ENCODE results near the gene HOXB9.

HOXB9 gene

DNA sequence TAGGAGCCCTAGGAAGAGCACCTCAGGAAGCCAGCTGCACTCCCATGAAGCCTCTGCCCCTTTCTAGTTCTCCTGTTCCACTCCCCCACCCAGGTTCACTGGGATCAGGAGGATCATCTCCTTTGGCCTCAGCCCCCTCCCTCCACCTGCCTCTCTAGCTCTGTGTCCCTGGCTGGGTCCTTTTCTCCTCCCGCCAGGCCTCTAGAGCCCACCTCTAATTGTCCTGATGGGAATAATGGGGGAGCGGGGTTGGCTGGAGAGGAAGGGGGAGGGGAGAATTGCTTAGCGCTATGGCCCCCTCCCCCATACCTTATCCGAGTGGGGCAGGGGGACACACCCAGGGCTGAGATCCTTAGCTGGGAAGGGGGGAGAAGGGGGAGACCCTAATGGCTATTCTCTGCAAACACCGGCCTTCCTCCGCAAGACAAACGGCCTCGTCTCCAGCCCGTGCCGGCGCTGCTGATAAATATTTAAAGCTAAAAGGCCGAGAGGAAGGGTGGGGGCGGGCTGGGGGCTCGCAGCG lies 16.3 kb downstream of the HOXB9 start:
- DNase-seq = no peak

GRCh38 chr17:48609033-48609432 lies 17.1 kb downstream of the HOXB9 start:
- DNase-seq = no peak

GRCh38 chr17:48608494-48608834 lies 17.7 kb downstream of the HOXB9 start:
- no peak for DNase-seq

DNA sequence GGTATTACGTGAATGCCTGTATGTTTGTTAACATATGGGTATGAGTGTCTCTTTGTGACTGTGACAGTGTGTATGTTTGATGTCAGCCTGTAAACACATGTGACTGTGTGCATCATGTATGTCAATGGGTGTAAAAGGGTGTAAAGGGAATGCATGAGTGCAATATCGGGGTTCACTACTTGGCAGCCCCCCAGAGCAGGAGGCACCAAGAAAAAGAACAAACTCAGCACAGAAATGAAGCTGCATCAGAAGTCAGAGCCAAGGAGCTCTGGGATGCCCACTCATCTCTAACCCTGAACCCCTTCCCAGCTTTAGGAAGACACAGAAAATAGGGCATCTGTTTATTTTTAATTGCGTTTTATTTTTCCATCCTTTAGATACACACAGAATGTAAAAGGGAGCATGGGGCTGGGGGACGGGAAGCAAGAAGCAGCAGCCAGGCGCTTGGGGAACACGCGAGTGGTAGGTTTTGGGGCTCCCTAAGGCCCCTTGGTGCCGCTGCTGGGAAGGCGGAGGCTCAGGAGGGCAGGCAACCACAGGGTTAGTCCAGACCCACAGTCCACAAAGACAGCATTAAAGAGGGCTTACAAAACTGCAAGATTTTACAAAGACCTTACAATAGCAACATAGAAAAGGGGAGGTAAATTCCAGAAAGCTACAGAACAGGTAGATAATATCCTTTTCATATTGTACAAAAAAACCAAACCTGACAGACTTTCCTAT lies 19.1 kb downstream of the HOXB9 start:
- DNase-seq = no peak

DNA sequence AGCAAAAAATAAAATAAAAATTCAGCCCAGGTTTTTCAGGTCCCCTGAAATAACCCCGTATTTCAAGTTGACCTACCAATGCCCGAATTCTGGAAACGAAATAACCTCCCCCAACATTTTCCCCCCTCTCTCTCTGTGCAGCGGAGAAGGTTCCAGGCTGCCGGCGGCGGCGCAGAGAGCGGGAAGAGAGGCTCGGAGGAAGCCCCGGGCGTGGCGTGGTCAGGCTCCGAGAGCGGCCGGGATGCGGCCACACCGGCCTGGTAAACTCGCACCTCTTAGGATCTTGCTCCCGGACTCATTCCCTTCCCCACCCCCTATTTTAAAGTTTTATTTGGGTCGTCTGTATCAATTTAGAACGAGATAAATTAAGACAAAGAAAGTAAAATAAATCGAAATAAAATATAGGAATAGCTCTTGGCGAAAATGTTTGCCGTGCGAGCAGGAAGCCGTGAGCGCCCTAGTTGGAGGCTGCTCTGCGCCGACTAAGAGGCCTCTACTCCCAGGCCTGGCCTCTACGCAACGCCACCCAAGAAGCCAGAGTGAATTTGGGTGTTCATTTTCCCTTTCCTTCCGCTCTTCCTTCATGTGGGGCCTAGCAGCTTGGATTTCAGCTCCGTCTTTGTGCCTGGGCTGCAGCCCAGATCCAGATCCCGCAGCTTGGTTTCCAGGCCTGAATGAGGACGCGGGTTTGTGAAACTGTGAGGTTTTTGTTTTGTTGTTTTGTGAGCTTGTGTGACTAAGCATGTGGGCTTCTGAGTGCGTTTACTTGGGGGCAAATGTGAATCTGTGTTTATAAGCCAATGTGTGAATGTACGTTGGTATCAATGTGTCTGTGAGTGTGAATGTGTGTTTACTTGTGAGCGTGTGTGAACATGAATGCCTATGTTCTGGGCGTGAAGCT lies 19.9 kb downstream of the HOXB9 start:
- no peak for DNase-seq

DNA sequence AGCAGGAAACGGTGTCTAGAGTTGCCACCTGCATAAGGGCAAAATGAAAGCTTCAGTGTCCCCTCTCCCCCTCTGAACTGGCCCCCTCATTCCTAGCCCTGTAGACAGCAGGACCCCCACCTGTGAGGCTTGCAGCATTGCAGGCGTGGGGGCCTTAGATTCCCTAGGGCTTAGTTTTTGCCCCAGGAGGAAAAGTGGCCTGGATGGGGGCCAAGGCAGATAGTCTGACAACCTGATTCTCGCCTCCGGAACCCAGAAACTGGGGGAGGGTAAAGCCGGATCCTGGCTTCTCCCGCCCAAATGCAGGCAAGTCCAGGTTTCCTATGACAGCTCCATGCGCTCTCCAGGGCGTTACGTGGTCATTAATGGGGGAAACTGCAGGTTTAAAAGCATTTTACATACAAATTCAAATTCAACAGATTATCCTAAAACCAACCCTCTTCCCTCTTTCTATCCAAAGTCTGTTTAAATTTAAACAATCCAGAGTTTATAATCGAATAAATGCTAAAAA lies 20.7 kb downstream of the HOXB9 start:
- no peak for DNase-seq

DNA sequence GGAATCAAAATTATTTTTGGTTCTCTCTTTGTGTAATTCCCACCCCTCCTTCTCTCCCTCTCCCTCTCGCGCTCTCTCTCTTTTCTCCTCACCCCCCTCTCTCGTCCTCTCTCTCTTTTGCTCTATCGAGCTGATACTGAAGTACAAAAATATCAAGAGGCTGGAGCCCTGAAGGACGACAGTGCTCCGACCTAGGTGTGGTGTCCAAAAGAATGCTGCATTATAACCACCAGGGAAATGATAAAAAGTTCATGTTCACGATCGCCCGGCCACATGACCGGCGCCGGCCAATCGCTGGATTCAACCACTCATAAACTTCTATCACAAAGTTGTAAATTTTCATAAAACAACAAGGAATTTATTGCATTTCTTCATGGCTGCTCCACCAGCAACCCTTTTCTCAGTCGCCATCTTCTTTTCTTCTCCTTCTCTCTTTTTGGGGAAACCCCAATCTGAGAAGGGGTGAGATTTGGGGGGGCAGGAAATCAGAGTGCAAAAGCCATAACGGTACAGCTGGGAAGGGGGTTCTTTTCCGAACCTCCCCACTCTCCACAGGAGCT lies 21.3 kb downstream of the HOXB9 start, which contains the start of gene HOXB6:
Gene HOXB6, minus strand, starts transcription at position 217 of the 560 bp plus-strand sequence. CDS start 6,836 bp downstream, outside the sequence.
- DNase-seq = no peak

- DNase-seq = no peak
Measured at GRCh38 chr17:48603959-48604769, 22.0 kb downstream of the HOXB9 start.

- DNase-seq = no peak
Measured at GRCh38 chr17:48601539-48602425, 24.4 kb downstream of the HOXB9 start.

GRCh38 chr17:48601207-48601538 lies 25.0 kb downstream of the HOXB9 start:
- DNase-seq = no peak

DNA sequence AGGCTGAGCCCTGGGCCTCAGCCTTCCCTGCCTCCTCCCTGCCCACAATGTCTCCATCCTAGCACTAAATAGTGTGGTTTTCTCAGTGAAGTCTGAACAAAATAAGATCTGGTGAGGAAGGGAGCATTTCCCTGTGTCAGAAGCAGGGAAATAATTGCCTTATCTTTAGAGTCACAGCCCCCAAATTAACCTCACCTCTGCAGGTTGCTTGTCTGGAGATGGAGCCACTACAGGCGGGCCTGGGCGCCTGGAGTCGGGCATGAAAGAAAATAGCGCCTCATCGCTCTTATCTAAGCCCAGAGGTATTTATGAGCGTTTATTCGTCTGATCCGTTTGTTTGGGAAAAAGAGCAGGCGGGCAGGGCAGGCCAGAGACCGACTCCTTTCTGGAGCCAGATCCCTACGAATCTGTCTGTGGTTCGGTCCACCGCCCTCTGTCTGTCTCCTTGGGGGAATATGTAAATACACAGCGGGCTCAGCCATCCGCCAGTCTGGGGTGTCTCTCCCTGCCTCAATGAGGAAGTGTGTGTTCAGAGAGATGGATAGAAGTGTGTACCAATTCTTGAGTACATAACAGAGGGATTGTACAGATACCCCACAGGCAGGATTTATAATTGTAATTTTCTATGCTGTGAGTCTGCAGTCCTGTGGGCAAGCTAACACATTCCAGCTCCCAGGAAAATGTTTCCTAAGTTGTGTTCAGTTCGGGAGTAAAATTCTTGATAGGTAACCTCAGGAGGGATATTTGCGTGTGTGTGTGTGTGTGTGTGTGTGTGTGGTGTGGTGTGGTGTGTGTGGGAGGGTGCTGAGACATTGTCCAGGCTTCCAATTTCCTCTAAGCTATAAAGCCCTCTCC lies 25.7 kb downstream of the HOXB9 start:
- DNase-seq = no peak

- no peak for DNase-seq
Measured at GRCh38 chr17:48599354-48599753, 26.8 kb downstream of the HOXB9 start.

DNA sequence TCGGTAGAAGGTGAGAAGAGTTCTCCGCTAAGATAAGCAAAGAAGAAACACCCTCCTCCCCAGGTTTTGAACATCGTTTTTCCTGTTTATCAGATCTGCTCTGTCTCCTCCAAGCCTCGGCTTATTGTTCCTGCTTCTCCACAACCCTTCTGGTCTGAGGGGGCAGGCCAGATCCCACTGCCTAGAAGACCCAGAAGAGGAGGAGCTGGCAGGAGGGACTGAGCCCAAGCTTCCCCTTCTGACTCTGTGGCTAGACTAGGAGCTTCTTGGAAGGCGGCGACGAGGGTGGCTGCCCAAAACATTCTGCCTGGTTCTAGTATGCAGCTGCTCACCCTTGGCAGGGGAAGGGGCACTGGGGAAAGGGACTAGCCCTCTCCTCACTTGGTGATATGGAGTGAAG lies 27.4 kb downstream of the HOXB9 start:
- no peak for DNase-seq

DNA sequence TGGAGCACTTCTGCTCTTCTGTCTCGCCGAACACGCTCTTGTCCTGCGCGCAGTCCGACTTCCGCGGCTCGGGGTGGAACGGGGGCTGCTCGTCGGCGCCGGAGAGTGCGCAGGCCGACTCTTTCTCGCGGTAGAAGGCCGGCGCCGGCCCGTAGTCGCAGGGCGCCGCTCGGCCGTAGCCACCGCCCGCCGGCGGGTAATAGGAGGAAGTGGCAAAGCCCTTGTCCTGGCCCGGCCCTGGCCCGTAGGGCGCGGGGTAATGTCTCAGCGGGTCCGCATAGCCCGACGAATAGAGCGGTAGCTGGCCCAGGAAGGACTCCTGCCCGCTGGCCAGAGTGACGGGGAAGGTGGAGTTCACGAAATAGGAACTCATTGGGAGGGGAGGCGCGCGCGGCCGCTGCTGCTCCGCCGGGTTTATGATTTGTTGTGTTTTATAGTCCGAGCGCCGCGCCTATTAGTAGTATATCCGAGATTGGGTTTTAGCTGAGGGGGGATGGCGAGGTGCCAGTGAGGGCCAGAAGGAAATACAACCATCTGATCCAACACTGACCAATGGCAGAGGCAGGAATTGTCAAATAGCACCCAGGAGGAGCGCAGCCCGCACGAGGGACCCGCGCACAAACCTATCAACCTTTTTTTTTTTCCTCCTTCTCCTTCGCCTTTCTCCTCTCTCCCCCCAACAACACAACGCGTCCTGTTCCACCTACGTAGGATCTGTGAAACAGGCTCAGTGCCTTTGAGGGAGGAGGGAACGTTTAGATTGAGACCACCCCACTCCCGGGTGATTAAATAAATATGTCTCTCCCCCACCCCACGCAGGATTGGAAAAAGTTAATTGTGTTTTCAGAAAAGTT lies 28.2 kb downstream of the HOXB9 start:
- no peak for DNase-seq

DNA sequence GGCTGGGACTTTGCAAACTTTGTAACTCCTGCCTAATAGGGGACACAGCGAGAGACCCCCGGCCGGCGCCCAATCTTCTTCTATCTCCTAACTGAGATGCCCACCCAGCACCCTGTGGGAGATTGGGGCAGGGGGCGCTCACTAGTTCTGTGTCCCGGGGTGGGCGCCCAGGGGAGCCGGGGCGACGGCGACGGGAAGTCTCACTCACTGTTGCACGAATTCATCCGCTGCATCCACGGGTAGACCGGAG lies 28.7 kb downstream of the HOXB9 start:
- DNase-seq = no peak

DNA sequence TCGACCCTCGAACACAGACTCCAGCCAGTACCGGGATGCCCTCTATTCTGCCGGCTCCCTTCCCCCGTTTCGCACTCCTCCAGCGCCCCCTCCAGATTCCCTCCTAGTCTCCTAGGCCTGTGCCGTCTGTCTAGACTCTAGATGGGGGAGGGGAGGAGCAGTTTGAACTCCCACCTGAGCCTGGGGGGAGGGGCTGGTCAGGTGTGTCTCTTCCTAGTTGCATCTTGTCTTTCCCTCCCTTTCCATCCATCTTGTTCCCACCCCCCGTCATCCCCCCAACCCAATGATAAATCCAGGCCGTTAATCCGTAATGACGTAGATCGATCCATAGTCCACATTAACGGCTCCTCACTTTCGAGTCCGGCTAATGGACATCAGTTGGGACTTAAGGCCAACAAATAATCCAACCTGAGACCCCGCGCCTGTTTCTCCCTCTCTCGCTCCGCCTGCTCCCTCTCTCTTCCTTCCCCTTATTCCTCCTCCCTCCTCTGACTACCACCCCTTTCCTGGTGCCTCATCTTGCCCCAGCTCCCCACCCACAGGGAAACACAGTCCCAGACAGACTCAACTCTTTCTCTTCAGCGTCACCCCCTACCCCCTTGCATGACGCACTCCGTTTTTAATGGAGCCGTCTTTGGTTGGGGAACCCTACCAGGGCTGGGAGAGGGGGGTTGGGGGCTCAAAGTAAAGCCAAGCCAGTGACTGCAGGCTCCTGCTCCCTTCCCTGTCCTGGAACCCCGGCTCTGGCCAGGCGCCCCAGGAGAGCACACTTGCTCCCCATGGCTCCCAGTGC lies 29.2 kb downstream of the HOXB9 start:
- DNase-seq = peak; percentile 83

- DNase-seq = no peak
Measured at GRCh38 chr17:48596000-48596734, 30.0 kb downstream of the HOXB9 start.

DNA sequence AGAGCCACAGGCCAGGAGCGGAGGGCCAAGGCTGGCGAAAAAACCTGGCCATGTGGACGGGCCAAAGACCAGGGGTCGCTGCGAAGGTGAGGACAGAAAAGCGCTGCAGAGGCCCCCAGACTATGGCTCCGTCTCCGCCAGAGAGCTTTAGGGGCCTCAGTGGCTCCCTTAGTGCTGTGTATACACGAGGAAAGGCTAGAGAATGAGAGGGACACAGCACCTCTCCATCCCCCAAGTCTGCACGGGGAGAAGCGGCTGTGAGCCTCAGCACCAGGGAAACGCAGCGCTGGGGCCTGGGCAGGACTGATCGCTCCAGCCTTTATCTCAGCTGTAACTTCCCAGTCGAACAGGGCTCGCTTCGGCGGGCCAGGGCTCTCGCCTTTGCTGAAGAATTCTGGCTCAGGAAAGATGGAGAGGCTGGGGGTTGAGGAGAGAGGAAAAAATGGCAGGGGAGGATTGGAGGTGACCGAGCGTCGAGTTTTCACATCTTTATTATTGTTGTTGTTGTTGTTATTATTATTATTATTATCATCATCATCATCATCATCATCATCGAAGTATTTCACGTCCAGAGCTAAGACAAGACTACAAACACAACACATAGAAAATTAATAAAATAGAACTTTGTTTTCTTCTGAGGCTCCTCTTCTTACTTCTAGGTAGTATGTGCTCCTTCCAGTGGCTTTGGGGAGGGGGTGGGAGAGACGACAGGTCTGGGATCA lies 30.7 kb downstream of the HOXB9 start:
- no peak for DNase-seq
